ENCODE results near the gene EIF3K.
"Not testable (repeated sequence)": the region's sequence is repeated elsewhere in the genome, so short reads cannot be mapped to it uniquely, and the experiment has no call there.

Gene EIF3K

DNA sequence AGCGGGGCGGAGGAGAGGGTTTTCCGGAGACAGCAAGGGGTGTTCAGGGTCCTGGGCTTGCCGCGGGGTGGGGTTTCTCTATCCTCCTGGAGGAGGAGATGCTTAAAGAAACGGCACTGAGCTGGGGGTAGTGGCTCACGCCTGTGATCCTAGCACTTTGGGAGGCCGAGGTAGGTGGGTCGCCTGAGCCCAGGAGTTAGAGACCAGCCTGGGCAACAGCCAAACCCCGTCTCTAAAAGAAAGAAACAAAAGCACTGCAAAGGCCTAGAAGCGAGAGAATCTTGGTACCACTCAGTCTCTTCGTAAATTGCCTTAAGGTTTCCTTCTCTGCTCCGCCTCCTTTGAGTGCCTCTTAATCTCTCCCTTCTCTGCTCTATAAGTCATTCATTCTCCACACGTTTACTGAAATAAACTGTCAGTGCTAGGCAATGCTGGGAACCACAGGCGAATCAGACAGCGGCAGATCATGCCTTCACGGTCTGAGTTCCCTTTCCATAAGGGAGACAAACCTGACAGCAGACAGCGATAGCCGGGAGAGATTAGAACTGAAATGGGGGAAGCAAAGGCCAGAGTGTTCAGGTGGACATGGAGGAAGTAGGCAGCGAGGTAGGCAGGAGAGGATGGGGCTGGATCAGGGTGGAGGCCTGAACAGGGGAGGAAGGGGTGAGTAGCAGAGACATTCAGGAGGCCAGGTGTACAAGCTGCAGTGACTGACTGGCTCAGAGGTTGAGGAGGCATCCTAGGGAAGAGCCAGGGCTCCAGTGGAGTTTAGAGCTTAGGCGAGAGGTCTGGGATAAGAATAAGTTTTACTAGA is 580 bp downstream of the EIF3K start:
- DNase-seq, result no peak

DNA sequence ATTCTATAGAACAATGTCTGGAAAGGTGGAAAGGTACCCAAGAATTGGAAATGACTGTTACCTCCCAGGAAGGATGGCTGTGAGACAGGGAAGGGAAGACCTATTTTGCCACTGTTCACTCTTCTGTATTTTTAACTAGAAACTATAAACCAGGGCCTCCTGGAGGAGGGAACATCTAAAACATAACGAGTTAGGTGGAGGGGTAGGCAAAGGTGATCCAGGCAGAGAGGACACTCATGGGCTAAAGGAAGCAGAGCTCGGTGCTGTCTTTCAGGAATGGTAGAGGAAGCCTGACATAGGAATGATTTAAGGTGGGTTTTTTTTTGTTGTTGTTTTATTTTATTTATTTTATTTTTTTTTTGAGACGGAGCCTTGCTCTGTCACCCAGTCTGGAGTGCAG is 5.8 kb downstream of the EIF3K start:
- DNase-seq, result no peak

DNA sequence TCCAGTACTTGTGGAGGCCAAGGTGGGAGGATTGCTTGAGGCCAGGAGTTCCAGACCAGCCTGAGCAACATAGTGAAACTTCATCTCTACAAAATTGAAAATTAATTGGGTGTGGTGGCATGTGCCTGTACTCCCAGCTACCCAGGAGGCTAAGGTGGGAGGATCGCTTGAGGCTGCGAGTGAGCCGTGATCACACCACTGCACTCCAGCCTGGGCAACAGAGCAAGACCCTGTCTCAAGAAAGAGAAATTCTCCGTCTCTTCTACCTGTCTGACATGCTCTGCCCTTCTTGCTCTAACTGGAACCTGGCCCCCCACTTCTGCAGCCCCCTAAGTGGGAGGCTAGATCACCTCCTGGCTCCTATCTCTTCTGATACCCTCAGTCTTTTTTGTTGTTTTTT is 7.4 kb downstream of the EIF3K start:
- no peak for DNase-seq

DNA sequence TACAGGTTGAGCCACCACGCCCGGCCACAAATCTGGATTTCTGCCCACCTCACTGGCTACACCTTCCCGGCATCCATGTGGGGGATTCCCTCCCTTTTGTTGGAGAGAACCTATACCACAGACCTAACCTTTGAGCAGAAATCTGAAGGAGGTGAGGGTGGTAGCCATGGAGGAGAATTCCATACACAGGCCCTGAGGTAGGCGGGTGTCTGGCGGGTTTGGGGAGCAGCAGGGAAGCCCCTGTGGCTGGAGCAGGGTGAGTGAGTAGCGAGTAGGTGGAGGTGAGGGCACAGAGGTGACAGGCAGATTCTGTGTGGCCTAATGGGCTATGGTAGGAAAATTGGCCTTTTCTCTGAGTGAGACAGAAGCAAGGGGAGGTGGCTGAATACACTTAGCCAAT is 10.6 kb downstream of the EIF3K start:
- DNase-seq, result no peak

DNA sequence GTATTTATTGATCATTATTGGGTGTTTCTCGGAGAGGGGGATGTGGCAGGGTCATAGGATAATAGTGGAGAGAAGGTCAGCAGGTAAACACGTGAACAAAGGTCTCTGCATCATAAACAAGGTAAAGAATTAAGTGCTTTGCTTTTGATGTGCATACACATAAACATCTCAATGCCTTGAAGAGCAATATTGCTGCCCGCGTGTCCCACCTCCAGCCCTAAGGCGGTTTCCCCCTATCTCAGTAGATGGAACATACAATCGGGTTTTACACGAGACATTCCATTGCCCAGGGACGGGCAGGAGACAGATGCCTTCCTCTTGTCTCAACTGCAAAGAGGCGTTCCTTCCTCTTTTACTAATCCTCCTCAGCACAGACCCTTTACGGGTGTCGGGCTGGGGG is 12.3 kb downstream of the EIF3K start:
- not testable (repeated sequence) for DNase-seq

DNA sequence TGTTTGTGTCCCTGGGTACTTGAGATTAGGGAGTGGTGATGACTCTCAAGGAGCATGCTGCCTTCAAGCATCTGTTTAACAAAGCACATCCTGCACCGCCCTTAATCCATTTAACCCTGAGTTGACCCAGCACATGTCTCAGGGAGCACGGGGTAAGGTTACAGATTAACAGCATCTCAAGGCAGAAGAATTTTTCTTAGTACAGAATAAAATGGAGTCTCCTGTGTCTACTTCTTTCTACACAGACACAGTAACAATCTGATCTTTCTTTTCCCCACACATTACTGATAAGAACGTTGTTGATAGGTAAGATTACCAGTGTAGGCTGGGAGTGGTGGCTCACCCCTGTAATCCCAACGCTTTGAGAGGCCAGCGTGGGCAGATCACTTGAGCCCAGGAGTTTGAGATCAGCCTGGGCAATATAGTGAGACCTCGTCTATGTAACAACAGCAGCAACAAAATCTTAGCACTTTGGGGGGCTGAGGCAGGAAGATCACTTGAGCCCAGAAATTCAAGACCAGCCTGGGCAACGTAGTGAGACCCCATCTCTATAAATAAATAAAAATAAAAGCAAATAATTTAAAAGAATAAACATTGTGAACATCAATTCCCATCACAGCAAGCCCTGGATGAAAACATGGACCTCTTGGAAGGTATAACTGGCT is 13.0 kb downstream of the EIF3K start:
- not testable (repeated sequence) for DNase-seq

DNA sequence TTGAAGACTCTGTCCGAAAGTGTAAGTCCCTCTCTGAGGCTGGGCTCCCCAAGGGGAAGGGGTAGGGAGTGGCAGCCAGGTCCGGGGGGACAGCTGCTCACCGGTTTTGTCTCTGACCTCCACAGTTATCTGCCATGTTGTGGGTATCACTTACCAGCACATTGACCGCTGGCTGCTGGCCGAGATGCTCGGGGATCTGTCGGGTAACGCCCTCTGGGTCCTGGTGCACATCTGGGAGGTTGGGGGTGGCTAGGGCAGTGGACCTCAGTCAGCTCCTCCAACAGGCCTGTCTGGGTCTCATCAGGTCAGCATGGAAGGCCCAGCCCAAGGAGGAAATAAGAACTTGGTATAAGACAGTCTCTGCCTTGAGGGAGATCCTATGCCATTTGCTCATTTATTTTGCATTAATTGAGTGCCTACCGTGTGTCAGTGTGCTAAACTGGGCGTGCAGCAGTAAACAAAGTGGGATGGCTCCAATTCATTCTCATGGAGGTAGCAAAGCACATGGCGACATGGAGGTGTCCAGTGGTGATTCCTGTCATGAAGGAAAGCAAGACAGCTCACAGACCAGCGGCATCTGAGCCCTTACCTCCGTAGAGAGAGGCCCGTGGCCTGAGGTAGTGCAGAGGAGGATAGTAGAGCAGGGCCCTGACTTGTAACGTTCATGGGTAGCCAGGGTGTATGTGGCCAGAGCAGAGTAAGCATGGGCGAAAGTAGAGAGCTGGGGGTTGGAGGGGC is 13.7 kb downstream of the EIF3K start:
- no peak for DNase-seq

DNA sequence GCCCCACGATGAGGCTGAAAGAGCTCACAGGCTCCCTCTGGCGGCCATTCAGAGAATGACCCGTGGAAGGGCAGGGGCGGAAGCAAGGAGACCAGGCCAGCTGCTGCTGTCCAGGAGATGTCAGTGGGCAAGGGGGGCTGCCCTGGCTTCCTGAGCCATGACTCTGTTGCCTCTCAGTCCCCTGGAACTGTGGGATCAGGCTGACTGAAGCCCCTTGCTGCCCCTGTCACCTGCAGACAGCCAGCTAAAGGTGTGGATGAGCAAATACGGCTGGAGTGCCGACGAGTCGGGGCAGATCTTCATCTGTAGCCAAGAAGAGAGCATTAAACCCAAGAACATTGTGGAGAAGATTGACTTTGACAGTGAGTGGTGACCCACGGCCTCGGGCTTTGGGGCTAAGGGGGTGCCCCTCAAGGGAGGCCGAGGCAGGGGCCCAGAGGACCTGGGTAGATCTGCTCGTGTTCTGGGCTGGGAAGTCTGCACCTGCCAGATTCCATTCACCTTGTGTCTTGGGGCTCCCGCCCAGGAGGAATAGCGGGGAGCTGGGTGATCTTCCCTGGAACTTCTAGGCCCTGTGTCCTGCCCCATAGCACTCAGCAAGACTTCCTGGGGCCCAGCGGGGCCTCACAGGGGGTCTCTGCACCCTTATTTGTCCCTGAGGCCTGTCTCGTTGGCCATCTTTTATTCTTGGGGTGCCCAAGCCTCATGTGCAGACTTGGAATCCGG is 15.9 kb downstream of the EIF3K start:
- DNase-seq, result no peak

DNA sequence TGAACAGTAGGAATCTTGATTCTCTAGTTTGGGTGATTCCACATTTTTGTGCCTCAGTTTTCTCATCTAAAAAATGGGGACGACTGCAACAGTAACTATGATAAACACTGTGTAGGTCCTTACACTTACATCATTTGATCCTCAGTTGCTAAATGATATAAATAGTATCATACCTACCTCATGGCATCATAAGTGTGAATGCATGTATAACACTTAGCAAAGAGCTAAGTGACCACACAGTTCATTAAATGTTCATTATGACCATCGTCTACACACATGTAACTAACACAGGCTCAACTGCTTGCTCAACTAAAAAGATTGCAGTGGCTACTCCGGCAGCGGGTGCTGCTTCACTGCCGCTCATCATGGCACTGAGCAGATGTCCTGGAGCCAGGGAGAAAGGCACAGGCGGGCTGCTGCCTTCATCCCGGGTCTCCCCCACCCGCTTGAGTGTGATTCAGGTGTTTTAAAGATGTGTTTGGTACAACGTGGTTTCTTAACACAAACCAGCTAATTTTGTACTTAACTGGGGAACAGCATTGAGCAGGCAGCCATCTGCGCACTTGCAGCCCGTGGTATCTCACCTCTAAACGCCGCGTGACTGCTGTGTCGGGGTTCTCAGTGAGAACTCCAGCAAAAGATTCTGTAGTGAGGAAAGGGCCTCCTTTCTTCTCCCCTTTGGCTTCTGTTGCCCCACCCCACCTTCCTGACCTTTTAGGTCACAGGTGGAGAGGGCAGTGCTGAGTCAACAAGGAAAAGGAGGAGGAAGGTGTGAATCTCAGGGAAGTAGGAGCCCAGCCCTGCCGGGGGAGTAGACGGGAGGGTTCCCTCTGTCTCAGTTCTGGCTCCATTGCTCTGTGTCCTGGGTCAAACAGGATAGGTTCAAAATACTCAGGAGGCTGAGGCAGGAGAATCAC is 16.8 kb downstream of the EIF3K start:
- DNase-seq, result no peak

DNA sequence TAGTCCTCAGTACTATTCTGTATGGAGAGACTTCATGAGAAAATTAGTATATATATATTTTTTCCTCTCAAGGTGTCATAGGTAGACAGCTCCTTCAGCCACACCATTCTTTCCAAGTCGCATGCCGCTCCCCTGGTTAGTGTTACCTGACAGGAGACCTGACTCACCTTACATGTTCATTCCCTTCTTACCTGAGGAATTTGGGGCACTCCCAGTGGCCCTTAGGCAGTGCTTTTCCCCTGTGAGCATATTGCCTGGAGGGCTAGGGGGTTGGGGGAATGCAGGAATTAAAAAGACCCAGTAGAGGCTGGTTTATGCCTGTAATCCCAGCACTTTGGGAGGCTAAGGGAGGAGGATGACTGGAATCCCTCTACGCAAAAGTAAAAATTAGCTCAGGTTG is 19.5 kb downstream of the EIF3K start:
- no peak for DNase-seq

DNA sequence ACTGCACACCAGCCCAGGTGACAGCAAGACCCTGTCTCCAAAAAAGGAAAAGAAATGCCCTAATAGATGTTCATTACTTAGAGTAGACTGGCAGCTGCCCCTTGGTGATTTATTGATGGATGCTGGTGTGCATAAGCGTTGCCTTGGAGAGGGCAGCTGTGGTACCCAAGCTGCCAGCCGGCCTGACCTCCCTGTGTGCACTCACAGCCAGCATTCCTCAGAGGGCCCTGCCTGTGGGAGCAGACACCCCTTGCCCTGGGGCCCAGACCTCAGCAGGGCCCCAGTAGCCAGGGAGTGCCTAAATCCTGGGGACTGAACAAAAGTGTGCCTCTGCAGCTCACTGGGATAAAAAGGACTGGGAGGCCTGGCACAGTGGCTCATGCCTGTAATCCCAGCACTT is 20.7 kb downstream of the EIF3K start:
- no peak for DNase-seq

DNA sequence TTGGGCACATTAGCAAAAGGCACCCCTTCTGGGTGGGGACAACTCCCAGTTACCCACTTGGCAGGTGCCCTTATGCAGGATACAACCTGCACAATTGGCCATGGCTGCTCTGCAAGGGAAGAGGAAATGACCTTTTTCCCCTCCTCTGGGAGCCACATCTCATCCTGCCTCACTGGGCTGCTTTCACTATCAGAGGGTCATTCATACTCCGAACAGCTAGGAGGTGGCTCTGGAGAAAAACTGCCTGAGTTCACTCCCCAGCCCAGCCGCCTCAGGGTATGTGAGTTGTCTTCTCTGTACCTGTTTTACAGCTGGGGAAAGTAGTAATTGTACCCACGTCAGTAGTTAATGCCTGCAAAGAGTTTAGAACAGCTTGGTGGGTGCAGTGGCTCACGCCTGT is 21.4 kb downstream of the EIF3K start:
- DNase-seq, result no peak

DNA sequence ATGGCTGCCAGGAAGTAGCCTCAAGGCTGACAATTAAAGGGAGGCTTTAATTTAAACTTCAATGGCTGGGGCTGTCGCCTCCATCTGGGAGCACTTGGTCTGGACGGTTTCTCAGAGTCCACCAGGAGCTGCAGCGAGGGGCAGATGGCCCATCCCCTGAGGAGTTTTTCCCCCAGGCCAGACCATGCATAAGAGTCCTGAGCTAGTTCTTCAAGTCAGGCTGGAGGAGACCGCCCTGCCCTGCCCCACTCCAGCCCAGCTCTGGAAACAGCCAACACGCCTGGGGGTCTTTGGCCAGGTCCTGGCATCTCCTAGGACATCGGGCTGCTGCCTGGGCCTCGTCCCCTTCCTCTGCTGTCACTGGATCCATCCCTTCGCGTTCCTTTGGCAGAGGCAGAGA is 23.2 kb downstream of the EIF3K start:
- DNase-seq, result no peak

DNA sequence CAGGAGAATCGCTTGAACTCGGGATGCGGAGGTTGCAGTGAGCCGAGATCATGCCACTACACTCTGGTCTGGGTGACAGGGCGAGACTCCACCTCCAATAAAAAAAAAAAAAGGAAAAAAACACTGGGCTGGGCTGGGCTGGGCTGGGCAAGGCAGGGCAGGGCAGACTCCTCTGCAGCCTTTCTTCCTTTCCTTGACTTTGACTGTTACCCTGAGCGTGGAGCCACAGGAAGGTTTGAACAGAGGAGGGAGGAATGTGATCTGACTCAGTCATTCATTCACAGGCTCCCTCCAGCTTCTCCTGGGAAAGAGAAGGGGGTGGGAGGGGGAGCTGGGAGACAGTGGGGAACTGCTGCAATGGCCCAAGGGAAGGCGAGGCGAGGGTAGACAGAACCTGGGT is 25.7 kb downstream of the EIF3K start:
- no peak for DNase-seq

DNA sequence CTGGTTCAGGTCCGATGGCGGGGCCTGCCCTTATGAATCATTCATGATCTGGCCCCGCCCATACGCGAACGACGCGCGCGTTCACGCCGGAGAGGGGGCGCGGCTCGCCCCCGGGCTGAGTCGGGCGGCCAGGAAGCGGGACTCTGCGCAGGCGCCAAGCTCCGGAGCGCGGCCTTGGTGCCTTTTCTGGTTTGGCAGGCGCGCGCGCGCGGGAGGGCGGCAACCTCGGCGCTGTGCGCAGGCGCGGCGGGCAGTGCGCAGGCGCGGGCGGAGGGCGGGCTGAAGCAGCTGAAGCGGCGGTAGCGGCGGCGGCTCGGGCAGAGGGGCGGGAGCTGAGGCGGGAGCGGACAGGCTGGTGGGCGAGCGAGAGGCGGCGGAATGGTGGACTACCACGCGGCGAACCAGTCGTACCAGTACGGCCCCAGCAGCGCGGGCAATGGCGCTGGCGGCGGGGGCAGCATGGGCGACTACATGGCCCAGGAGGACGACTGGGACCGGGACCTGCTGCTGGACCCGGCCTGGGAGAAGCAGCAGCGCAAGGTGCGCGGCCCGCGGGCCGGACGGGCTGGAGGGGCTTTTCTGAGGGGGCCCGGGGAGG is 28.5 kb downstream of the EIF3K start, which contains the start of gene ACTN4:
ACTN4 (plus strand) TSS at position 282 of the 598 bp plus-strand sequence; CDS start at position 379, 97 bp downstream.
- peak; percentile 97 for DNase-seq

DNA sequence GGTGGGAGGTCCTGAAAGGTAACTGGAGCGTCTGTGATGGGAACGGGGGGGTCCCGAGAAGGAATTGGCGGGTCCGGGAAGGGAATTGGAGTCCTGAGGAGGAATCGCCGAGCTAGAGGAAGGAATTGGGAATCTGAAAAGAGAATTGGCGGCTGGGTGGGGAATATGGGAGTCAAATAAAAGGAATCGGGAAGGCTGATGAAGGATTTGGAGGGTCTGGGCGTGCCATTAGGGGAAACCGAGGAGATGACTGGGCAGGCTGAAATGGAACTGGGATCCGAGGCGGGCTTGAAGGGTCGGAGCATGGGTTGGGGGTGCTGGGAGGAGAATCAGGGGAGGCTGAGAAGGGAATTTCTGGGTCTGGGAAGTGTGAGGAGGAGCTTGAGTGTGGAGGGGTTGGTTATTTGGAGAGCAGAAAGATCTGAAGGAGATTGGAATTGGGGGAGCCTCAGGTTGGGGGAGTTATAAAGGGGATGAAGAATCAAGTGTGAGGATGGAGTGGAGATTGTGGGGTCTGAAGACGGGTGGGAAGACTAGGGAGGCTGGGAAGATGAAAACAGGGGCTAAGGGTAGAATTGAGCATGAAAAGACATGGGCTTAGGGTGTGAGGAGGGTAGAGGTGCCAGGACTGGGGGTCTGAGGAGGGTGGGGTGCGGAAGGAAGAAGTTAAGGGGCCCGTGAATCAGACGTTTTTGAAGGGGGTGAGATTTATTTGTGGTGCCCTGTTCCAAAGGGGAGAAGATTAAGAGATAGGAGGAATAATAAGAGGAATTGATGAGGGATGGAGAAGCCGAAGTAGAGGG is 29.2 kb downstream of the EIF3K start:
- no peak for DNase-seq

DNA sequence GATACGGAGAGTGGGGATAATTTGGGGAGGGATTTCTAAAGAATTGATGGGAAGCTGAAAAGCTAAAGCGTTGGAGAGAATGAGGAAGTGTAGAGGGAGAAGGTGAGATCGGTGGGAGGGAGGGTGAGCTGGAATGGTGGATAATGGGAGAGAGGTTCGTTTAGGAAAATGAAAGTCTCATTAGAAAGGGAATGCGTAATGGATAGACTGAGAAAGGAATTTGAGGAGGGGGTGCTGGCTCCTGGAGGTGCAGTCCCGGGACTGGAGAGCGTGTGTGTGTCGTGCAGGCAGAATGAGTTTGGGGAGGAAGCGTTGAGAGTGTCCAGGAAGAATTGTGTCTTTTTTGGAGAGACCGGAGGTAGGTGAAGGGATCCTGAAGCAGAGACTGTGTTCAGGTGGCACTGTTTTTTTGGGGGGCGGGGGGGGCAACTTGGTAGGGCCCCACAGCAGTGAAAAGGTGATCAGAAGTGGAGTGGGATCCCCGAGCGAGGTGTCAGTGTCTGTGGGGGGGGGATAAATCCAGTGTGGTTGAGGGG is 29.8 kb downstream of the EIF3K start:
- DNase-seq, result no peak

DNA sequence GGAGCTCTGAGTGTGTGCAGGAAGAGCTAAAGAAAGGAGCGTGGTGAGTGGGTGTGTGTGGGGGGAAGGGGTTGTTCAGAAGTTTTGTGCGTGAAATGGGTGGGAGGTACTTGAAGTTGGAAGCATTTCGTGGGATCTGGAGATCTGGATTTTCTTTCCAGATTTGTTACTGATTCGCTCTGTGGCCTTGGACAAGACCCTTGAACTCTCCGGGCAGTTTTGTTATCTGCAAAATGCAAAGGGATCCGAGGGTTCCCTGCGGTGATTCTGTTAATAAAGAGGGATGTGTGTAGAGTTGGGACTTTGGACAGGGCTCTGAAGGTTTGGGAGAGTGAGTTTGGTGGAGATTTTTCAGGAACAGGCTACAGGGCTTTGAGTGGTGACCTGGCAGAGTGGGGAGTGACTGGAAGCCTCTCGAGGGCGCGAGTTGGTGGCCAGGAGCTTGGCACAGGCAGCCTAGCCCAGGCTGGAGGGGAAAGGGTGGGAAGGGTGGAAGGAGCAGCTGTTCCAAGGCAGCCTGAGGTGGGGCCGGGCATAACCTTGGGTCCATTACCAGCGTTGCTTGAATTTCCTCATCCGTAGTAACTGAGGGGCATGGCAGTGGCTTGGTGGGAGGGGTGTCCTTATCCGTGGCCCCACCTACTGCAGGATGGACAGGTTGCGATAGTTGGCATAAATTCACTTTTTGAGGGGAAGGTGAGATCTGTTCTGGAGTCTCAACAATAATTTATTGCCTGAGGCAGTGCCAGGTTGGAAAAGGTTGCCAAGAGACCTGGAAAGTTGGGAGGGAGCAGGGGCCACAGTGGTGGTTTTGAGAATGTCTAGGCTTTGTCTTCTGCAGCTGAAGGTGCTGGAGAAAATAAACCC is 30.6 kb downstream of the EIF3K start:
- DNase-seq, result peak; percentile 84

DNA sequence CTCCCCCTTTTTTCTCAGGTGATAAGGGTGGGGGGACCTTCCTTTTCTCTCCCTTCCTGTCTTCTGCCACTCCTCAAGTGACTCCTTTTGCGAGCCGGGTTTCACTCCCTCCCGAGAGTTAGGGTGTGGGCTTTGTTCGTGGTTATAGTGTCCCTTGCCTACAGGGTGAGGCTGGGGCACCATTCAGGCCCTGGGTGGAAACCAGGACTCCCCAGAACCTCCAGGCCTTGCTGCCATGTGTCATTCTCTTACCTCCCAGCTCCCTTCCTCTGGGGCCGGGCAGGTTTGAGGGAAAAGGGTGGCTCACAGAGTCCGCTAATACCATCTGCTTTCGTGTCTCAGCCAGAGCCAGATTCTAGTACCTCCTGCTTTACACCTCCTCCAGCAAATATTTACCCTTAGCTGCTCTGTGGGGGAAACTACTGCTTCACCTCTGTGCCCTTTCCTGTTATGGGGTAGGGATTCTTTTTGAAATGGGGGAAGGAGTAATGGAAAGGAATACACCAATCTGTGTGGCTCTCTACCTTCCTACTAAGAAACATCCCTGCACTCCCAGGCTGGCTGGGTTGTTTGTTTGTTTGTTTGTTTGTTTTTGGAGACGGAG is 31.3 kb downstream of the EIF3K start:
- DNase-seq, result peak; percentile 32

Data from NCI-H2029 (cell line).